Liver (tissue), 9 donors: ENCODE measurements around the gene TULP4. TPM values are rescaled to one million over a fixed set of nuclear protein-coding genes. Genes with fewer than 3 reads are reported as not detected.

ENCODE experiments used
- DNase-seq: peaks from one replicate; pipeline ENCODE4 v3.0.0-alpha.2; 2017; ENCODE audit warnings: low spot score
- H3K27ac ChIP-seq, 2 donors: one replicate each; pipeline ENCODE4 v1.7.0; 2013; ENCODE audit warnings: inconsistent platforms in 2 of 2, low read length in 2 of 2, control low read depth in 1 of 2, low read depth in 1 of 2, mild to moderate bottlenecking in 1 of 2
- H3K27me3 ChIP-seq, 4 donors: one replicate each; pipeline versions ENCODE4 v1.6.1 to v1.7.0; 2013; ENCODE audit warnings: low read length in 3 of 4, inconsistent platforms in 1 of 4, mild to moderate bottlenecking in 1 of 4, moderate library complexity in 1 of 4; ENCODE audit not compliant: control insufficient read depth in 4 of 4, insufficient read depth in 4 of 4
- H3K36me3 ChIP-seq, 4 donors: one replicate each; pipeline versions ENCODE4 v1.6.1 to v1.7.0; 2013; ENCODE audit warnings: low read length in 3 of 4, mild to moderate bottlenecking in 3 of 4, low read depth in 1 of 4, moderate library complexity in 1 of 4; ENCODE audit not compliant: control insufficient read depth in 4 of 4, insufficient read depth in 3 of 4
- H3K4me1 ChIP-seq, 4 donors: one replicate each; pipeline versions ENCODE4 v1.6.1 to v1.7.0; 2013; ENCODE audit warnings: low read length in 3 of 4, mild to moderate bottlenecking in 3 of 4, moderate library complexity in 1 of 4; ENCODE audit not compliant: control insufficient read depth in 4 of 4, insufficient read depth in 4 of 4
- H3K4me3 ChIP-seq, 3 donors: one replicate each; pipeline versions ENCODE4 v1.6.1 to v1.7.0; 2013; ENCODE audit warnings: low read length in 3 of 3, control low read depth in 1 of 3, low read depth in 1 of 3, mild to moderate bottlenecking in 1 of 3
- H3K9ac ChIP-seq, 2 donors: one replicate each; pipeline ENCODE4 v1.7.0; 2013; ENCODE audit warnings: low read length in 2 of 2, mild to moderate bottlenecking in 2 of 2, moderate library complexity in 2 of 2, control low read depth in 1 of 2, low read depth in 1 of 2
- H3K9me3 ChIP-seq, 4 donors: one replicate each; pipeline versions ENCODE4 v1.6.1 to v1.7.0; 2013; ENCODE audit warnings: low read length in 3 of 4; ENCODE audit not compliant: control insufficient read depth in 4 of 4
- ATF3 ChIP-seq: IDR thresholded peaks from 2 replicates; pipeline ENCODE4 v1.6.1; 2016; ENCODE audit warnings: antibody characterized with exemption
- CTCF ChIP-seq: fragments of 150-350 bp; IDR thresholded peaks from 2 replicates; pipeline ENCODE4 v1.5.1; 2017; ENCODE audit warnings: improper control_type of control experiment, low read depth, low read length; ENCODE audit not compliant: missing input control
- EGR1 ChIP-seq, 2 donors: IDR thresholded peaks; 2 replicates each; pipeline ENCODE4 v1.6.1; 2016 to 2018; ENCODE audit warnings: antibody characterized with exemption in 2 of 2, low read depth in 2 of 2
- FOXA1 ChIP-seq: IDR thresholded peaks from 2 replicates; pipeline ENCODE4 v1.6.1; 2016; ENCODE audit warnings: antibody characterized with exemption
- FOXA2 ChIP-seq: IDR thresholded peaks from 2 replicates; pipeline ENCODE4 v1.6.1; 2016; ENCODE audit warnings: antibody characterized with exemption
- GABPA ChIP-seq, 2 donors: IDR thresholded peaks in 1 of 2; conservative IDR thresholded peaks in 1 of 2; 2 replicates each; pipeline ENCODE4 v1.6.1; 2016; ENCODE audit warnings: antibody characterized with exemption in 2 of 2, mild to moderate bottlenecking in 1 of 2, moderate library complexity in 1 of 2
- HNF4A ChIP-seq, 2 donors: conservative IDR thresholded peaks; 2 replicates each; pipeline ENCODE4 v1.6.1; 2016; ENCODE audit warnings: antibody characterized with exemption in 2 of 2, mild to moderate bottlenecking in 2 of 2
- HNF4G ChIP-seq: IDR thresholded peaks from 2 replicates; pipeline ENCODE4 v1.6.1; 2016; ENCODE audit warnings: antibody characterized with exemption
- JUND ChIP-seq, 2 donors: IDR thresholded peaks; 2 replicates each; pipeline ENCODE4 v1.6.1; 2016; ENCODE audit warnings: antibody characterized with exemption in 2 of 2
- MAX ChIP-seq: IDR thresholded peaks from 2 replicates; pipeline ENCODE4 v1.6.1; 2016; ENCODE audit warnings: antibody characterized with exemption
- NR2F2 ChIP-seq: IDR thresholded peaks from 2 replicates; pipeline ENCODE4 v1.6.1; 2016; ENCODE audit warnings: antibody characterized with exemption
- RAD21 ChIP-seq, 2 donors: IDR thresholded peaks; 2 replicates each; pipeline ENCODE4 v1.6.1; 2016; ENCODE audit warnings: antibody characterized with exemption in 2 of 2, mild to moderate bottlenecking in 2 of 2
- REST ChIP-seq: IDR thresholded peaks from 2 replicates; pipeline ENCODE4 v1.6.1; 2016; ENCODE audit warnings: antibody characterized with exemption, mild to moderate bottlenecking
- RXRA ChIP-seq, 2 donors: IDR thresholded peaks; 2 replicates each; pipeline ENCODE4 v1.6.1; 2017 to 2018; ENCODE audit warnings: antibody characterized with exemption in 2 of 2, mild to moderate bottlenecking in 1 of 2
- SP1 ChIP-seq: IDR thresholded peaks from 2 replicates; pipeline ENCODE4 v1.6.1; 2018; ENCODE audit warnings: antibody characterized with exemption, mild to moderate bottlenecking
- TAF1 ChIP-seq: conservative IDR thresholded peaks from 2 replicates; pipeline ENCODE4 v1.6.1; 2016; ENCODE audit warnings: antibody characterized with exemption, mild to moderate bottlenecking
- YY1 ChIP-seq: IDR thresholded peaks from 2 replicates; pipeline ENCODE4 v1.6.1; 2016; ENCODE audit warnings: antibody characterized with exemption, mild to moderate bottlenecking
- WGBS: extraction: QIAGEN DNeasy Blood & Tissue Kit; methylation state at CpG from one replicate; pipeline ENCODE4 v1.1.7; 2013; 5-methylcytosine and 5-hydroxymethylcytosine counted together
- polyA plus RNA-seq, 2 donors: library from polyadenylated mRNA; stranded (reverse) in 1 of 2; unstranded in 1 of 2; fragments of 200-250 nt in 1 of 2; fragments of >200 nt in 1 of 2; fragmentation: Nextera tagmentation in 1 of 2; extraction: Ambion mirVana in 1 of 2; gene quantifications; one replicate each; pipeline versions ENCODE4 v1.2.1 to v1.2.3, GENCODE V29; 2013 to 2015
- total RNA-seq, 2 donors: library from RNA; depleted of rRNA; stranded (reverse); fragments of >200 nt; gene quantifications; one replicate each; pipeline ENCODE4 v1.2.3, GENCODE V29; 2014
- donor health status: healthy.
- donor health status: healthy.
- donor health status: healthy.
- donor health status: healthy.
- donor health status: healthy.

TULP4 gene
- total and polyA plus RNA-seq, 4 donors, result 2.2 to 53.3 (median 18.0) TPM

GRCh38 chr6:158467923-158468322 is 155.7 kb downstream of the TULP4 start:
- 72% methylated on average over 6 of the region's 6 CpGs for WGBS
- Histone ChIP-seq H3K4me3 (no peak overlapping the region), H3K9ac (no peak overlapping the region), H3K27me3 (no peaks in the 10 kb centered on the region), H3K9me3 (no peaks in the 10 kb centered on the region), H3K4me1 (no peaks in the 10 kb centered on the region), H3K36me3 (peaks cover 0 to 11% (median 5%) of the 10 kb centered on the region in 4 donors), H3K27ac (no peak overlapping the region)
- no peak for DNase-seq
- TF ChIP-seq HNF4A (conservative IDR thresholded peaks at IDR 0.05) (no peak), YY1 (no peak), EGR1 (IDR thresholded peaks at IDR 0.05; ENCODE audit: low read depth in 2 of 2) (no peak), NR2F2 (no peak), ATF3 (no peak), HNF4G (no peak), MAX (no peak), FOXA1 (no peak), RXRA (IDR thresholded peaks at IDR 0.05) (no peak), JUND (IDR thresholded peaks at IDR 0.05) (no peak), TAF1 (no peak), REST (no peak), GABPA (IDR thresholded peaks at IDR 0.05 in 1 of 2, conservative IDR thresholded peaks at IDR 0.05 in 1 of 2) (no peak), CTCF (no peak), RAD21 (IDR thresholded peaks at IDR 0.05) (no peak), FOXA2 (no peak), SP1 (no peak)

GRCh38 chr6:158468666-158469065 is 156.4 kb downstream of the TULP4 start:
- no peak overlapping the region for H3K27ac ChIP-seq

More at GRCh38 chr6:158468666-158469065, 156.4 kb downstream of the TULP4 start:
- peaks cover 0 to 11% (median 5%) of the 10 kb centered on the region in 4 donors for H3K36me3 ChIP-seq
- H3K4me1 ChIP-seq, result no peaks in the 10 kb centered on the region
- WGBS, result 91% methylated on average over 6 of the region's 6 CpGs
- no peak overlapping the region for H3K9ac ChIP-seq
- no peaks in the 10 kb centered on the region for H3K9me3 ChIP-seq
- H3K27me3 ChIP-seq, result no peaks in the 10 kb centered on the region
- DNase-seq, result no peak
- H3K4me3 ChIP-seq, result no peak overlapping the region
- no peak for TF ChIP-seq ATF3
- TF ChIP-seq MAX, result no peak
- no peak for TF ChIP-seq NR2F2
- no peak for TF ChIP-seq EGR1 (IDR thresholded peaks at IDR 0.05; ENCODE audit: low read depth in 2 of 2)
- TF ChIP-seq RXRA (IDR thresholded peaks at IDR 0.05), result no peak
- TF ChIP-seq CTCF, result no peak
- TF ChIP-seq TAF1, result no peak
- no peak for TF ChIP-seq JUND (IDR thresholded peaks at IDR 0.05)
- no peak for TF ChIP-seq HNF4A (conservative IDR thresholded peaks at IDR 0.05)
- TF ChIP-seq YY1, result no peak
- no peak for TF ChIP-seq REST
- TF ChIP-seq RAD21 (IDR thresholded peaks at IDR 0.05), result no peak
- TF ChIP-seq FOXA1, result no peak
- no peak for TF ChIP-seq SP1
- TF ChIP-seq GABPA (IDR thresholded peaks at IDR 0.05 in 1 of 2, conservative IDR thresholded peaks at IDR 0.05 in 1 of 2), result no peak
